ENCODE data around the gene HDAC9. TPM values are rescaled to one million over a fixed set of nuclear protein-coding genes. Genes with fewer than 3 reads are reported as not detected.

The HDAC9 gene
- total RNA-seq, 2 donors from 2014 or later = 1.5 to 4.0 TPM

GRCh38 chr7:18558503-18558902 is 63.0 kb downstream of the HDAC9 start:
- Histone ChIP-seq H3K27me3 (ENCODE audit: control insufficient read depth, insufficient read depth, low read length, poor library complexity, severe bottlenecking) (no peaks in the 10 kb centered on the region), H3K9ac (ENCODE audit: extremely low read depth, low read length, poor library complexity, severe bottlenecking) (no peak overlapping the region), H3K4me3 (ENCODE audit: low read length) (no peak overlapping the region), H3K4me1 (ENCODE audit: control insufficient read depth, insufficient read depth, low read length) (no peaks in the 10 kb centered on the region), H3K27ac (ENCODE audit: low read depth, low read length) (no peak overlapping the region), H3K9me3 (ENCODE audit: control insufficient read depth, low read length) (no peaks in the 10 kb centered on the region), H3K36me3 (ENCODE audit: control insufficient read depth, insufficient read depth, low read length) (no peaks in the 10 kb centered on the region)
- 90 to 100% methylated on average over 3 of the region's 3 CpGs for WGBS, 2 experiments (ENCODE audit: insufficient coverage in 1 of 2, insufficient read length in 1 of 2)
- Mint-ChIP-seq H3K4me3 (no peak overlapping the region), H3K36me3 (ENCODE audit: low read depth) (no peaks in the 10 kb centered on the region), H3K9me3 (no peaks in the 10 kb centered on the region), H3K27ac (no peak overlapping the region), H3K4me1 (no peaks in the 10 kb centered on the region), H3K27me3 (ENCODE audit: insufficient read depth) (no peaks in the 10 kb centered on the region)
- no peak for DNase-seq
- TF ChIP-seq CTCF (conservative IDR thresholded peaks at IDR 0.05) = no peak

- Mint-ChIP-seq H3K4me3 (no peak overlapping the region), H3K9me3 (no peaks in the 10 kb centered on the region), H3K27me3 (ENCODE audit: insufficient read depth) (no peaks in the 10 kb centered on the region), H3K27ac (no peak overlapping the region), H3K36me3 (ENCODE audit: low read depth) (no peaks in the 10 kb centered on the region), H3K4me1 (no peaks in the 10 kb centered on the region)
- no peaks in the 10 kb centered on the region for H3K9me3 ChIP-seq (ENCODE audit: control insufficient read depth, low read length)
- H3K27ac ChIP-seq (ENCODE audit: low read depth, low read length) = no peak overlapping the region
- no peak for TF ChIP-seq CTCF (conservative IDR thresholded peaks at IDR 0.05)
- H3K27me3 ChIP-seq (ENCODE audit: control insufficient read depth, insufficient read depth, low read length, poor library complexity, severe bottlenecking) = no peaks in the 10 kb centered on the region
- no peak overlapping the region for H3K9ac ChIP-seq (ENCODE audit: extremely low read depth, low read length, poor library complexity, severe bottlenecking)
- no peak for DNase-seq
- no peaks in the 10 kb centered on the region for H3K36me3 ChIP-seq (ENCODE audit: control insufficient read depth, insufficient read depth, low read length)
- no peaks in the 10 kb centered on the region for H3K4me1 ChIP-seq (ENCODE audit: control insufficient read depth, insufficient read depth, low read length)
- H3K4me3 ChIP-seq (ENCODE audit: low read length) = no peak overlapping the region
- 88 to 95% methylated on average over 3 of the region's 3 CpGs for WGBS, 2 experiments (ENCODE audit: insufficient coverage in 1 of 2, insufficient read length in 1 of 2)
These were observed 63.4 kb downstream of the HDAC9 start for GRCh38 chr7:18558910-18559309.

GRCh38 chr7:18559756-18560155 is 64.2 kb downstream of the HDAC9 start:
- H3K27ac ChIP-seq (ENCODE audit: low read depth, low read length) = no peak overlapping the region
- Mint-ChIP-seq H3K36me3 (ENCODE audit: low read depth) (no peaks in the 10 kb centered on the region), H3K9me3 (no peaks in the 10 kb centered on the region), H3K4me3 (no peak overlapping the region), H3K27ac (no peak overlapping the region), H3K27me3 (ENCODE audit: insufficient read depth) (no peaks in the 10 kb centered on the region), H3K4me1 (no peaks in the 10 kb centered on the region)
- H3K9ac ChIP-seq (ENCODE audit: extremely low read depth, low read length, poor library complexity, severe bottlenecking) = no peak overlapping the region
- no peak for TF ChIP-seq CTCF (conservative IDR thresholded peaks at IDR 0.05)
- no peaks in the 10 kb centered on the region for H3K4me1 ChIP-seq (ENCODE audit: control insufficient read depth, insufficient read depth, low read length)
- H3K9me3 ChIP-seq (ENCODE audit: control insufficient read depth, low read length) = no peaks in the 10 kb centered on the region
- H3K27me3 ChIP-seq (ENCODE audit: control insufficient read depth, insufficient read depth, low read length, poor library complexity, severe bottlenecking) = no peaks in the 10 kb centered on the region
- DNase-seq = no peak
- H3K36me3 ChIP-seq (ENCODE audit: control insufficient read depth, insufficient read depth, low read length) = no peaks in the 10 kb centered on the region
- H3K4me3 ChIP-seq (ENCODE audit: low read length) = no peak overlapping the region
